H1 (cell line): ENCODE measurements around the gene ONECUT2. TPM values are rescaled to one million over a fixed set of nuclear protein-coding genes. Genes with fewer than 3 reads are reported as not detected.

Source experiments
- RNF2 ChIP-seq: fragments of 200-900, 300-1000 bp; sonication (generic); IDR thresholded peaks from 2 replicates; pipeline ENCODE4 v1.7.1; 2016; ENCODE audit warnings: borderline replicate concordance, low read depth, mild to moderate bottlenecking, antibody characterized with exemption, low read length; ENCODE audit not compliant: poor library complexity, severe bottlenecking; ENCODE audit errors: missing control alignments
- polyA plus RNA-seq, 7 experiments: library from polyadenylated mRNA; depleted of rRNA in 3 of 7; stranded (reverse) in 5 of 7; unstranded in 2 of 7; fragments of >200 nt in 5 of 7; fragments of 200-250 nt in 2 of 7; gene quantifications; 1 replicate in 5 of 7; 2 replicates in 1 of 7; 4 replicates in 1 of 7; pipeline versions ENCODE4 v1.2.1 to v1.2.3, GENCODE V29; 2011 to 2013; ENCODE audit warnings: missing spikeins in 2 of 7, mixed read lengths in 2 of 7
- total RNA-seq: library from RNA; stranded (reverse); fragmentation: NEBNext Ultra II Directional; extraction: Animal tissue kit (Norgen Biotek cat#: 25700); gene quantifications from 2 replicates; pipeline ENCODE4 v1.2.1, GENCODE V29; 2021
- TF ChIP-seq, protein P1 (sequence below): fragments of 300-600 bp; sonication (generic); IDR thresholded peaks from 2 replicates; pipeline ENCODE4 v1.7.1; 2012; ENCODE audit warnings: low read length, moderate library complexity, mild to moderate bottlenecking, inconsistent platforms; ENCODE audit not compliant: insufficient replicate concordance

The ONECUT2 gene
- total and polyA plus RNA-seq, 2 of the 8 experiments (the other 6 are each of a cell fraction or from before 2014, with no cell fraction given): 0.38 to 1.9 TPM

DNA sequence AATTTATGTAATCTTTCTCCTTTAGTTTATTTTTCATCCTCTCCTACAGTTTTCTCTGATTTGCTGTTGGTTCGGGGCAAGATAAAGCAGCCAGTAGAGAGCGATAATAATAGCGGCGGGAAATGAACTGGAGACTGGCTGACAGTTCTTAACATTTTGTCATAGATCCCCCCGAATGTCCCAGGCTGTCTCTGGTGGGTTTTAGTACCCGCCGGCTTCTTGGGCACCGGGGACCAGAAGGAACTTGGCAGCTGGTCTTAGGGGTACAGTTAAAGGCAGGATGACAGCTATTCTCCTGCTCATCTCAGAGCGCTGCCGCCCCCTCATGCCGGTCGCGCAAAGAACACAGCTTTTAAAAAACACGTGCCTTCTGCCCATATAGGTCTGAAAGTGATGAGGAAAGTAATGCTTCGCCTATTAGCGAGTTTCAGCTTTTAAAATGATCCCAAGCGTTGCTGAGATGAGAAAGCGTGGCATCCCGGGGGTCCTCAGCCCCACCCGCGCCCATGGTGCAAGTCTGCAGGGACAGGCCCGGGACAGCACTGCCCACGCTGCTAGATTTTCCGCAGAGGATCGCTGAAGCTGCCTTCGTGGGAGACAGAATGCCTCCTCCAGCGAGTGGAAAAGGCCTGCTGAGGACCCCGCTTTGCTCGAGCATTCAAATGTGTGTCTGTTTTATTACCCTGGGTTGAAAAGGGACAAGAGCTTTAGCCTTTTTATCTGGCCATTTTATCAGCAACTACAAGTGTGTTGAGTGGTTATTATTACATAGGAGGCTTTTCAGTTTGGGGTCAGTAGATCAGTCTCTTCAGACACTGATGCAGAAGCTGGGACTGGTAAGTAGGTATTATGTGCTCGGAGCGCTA lies 3.8 kb downstream of the ONECUT2 start (continued):
- TF ChIP-seq, protein P1, sequence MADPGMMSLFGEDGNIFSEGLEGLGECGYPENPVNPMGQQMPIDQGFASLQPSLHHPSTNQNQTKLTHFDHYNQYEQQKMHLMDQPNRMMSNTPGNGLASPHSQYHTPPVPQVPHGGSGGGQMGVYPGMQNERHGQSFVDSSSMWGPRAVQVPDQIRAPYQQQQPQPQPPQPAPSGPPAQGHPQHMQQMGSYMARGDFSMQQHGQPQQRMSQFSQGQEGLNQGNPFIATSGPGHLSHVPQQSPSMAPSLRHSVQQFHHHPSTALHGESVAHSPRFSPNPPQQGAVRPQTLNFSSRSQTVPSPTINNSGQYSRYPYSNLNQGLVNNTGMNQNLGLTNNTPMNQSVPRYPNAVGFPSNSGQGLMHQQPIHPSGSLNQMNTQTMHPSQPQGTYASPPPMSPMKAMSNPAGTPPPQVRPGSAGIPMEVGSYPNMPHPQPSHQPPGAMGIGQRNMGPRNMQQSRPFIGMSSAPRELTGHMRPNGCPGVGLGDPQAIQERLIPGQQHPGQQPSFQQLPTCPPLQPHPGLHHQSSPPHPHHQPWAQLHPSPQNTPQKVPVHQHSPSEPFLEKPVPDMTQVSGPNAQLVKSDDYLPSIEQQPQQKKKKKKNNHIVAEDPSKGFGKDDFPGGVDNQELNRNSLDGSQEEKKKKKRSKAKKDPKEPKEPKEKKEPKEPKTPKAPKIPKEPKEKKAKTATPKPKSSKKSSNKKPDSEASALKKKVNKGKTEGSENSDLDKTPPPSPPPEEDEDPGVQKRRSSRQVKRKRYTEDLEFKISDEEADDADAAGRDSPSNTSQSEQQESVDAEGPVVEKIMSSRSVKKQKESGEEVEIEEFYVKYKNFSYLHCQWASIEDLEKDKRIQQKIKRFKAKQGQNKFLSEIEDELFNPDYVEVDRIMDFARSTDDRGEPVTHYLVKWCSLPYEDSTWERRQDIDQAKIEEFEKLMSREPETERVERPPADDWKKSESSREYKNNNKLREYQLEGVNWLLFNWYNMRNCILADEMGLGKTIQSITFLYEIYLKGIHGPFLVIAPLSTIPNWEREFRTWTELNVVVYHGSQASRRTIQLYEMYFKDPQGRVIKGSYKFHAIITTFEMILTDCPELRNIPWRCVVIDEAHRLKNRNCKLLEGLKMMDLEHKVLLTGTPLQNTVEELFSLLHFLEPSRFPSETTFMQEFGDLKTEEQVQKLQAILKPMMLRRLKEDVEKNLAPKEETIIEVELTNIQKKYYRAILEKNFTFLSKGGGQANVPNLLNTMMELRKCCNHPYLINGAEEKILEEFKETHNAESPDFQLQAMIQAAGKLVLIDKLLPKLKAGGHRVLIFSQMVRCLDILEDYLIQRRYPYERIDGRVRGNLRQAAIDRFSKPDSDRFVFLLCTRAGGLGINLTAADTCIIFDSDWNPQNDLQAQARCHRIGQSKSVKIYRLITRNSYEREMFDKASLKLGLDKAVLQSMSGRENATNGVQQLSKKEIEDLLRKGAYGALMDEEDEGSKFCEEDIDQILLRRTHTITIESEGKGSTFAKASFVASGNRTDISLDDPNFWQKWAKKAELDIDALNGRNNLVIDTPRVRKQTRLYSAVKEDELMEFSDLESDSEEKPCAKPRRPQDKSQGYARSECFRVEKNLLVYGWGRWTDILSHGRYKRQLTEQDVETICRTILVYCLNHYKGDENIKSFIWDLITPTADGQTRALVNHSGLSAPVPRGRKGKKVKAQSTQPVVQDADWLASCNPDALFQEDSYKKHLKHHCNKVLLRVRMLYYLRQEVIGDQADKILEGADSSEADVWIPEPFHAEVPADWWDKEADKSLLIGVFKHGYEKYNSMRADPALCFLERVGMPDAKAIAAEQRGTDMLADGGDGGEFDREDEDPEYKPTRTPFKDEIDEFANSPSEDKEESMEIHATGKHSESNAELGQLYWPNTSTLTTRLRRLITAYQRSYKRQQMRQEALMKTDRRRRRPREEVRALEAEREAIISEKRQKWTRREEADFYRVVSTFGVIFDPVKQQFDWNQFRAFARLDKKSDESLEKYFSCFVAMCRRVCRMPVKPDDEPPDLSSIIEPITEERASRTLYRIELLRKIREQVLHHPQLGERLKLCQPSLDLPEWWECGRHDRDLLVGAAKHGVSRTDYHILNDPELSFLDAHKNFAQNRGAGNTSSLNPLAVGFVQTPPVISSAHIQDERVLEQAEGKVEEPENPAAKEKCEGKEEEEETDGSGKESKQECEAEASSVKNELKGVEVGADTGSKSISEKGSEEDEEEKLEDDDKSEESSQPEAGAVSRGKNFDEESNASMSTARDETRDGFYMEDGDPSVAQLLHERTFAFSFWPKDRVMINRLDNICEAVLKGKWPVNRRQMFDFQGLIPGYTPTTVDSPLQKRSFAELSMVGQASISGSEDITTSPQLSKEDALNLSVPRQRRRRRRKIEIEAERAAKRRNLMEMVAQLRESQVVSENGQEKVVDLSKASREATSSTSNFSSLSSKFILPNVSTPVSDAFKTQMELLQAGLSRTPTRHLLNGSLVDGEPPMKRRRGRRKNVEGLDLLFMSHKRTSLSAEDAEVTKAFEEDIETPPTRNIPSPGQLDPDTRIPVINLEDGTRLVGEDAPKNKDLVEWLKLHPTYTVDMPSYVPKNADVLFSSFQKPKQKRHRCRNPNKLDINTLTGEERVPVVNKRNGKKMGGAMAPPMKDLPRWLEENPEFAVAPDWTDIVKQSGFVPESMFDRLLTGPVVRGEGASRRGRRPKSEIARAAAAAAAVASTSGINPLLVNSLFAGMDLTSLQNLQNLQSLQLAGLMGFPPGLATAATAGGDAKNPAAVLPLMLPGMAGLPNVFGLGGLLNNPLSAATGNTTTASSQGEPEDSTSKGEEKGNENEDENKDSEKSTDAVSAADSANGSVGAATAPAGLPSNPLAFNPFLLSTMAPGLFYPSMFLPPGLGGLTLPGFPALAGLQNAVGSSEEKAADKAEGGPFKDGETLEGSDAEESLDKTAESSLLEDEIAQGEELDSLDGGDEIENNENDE: no peak
- peak; percentile 48 for TF ChIP-seq RNF2
